Ovary (tissue), 9 donors: Measurements from ENCODE around the gene SWT1. TPM values are rescaled to one million over a fixed set of nuclear protein-coding genes. Genes with fewer than 3 reads are reported as not detected.

Experiments
- DNase-seq, 5 donors: peaks; one replicate each; pipeline ENCODE4 v3.0.0-alpha.2; 2019 to 2020
- H3K27ac ChIP-seq, 2 donors: fragments of 200-600 bp; one replicate each; pipeline versions ENCODE4 v1.5.1 to v1.8.0; 2019 to 2022
- H3K27me3 ChIP-seq: fragments of 200-600 bp; one replicate; pipeline ENCODE4 v1.8.0; 2022
- H3K36me3 ChIP-seq: fragments of 200-600 bp; sonication (generic); one replicate; pipeline ENCODE4 v1.5.1; 2019
- H3K4me1 ChIP-seq: one replicate; pipeline ENCODE4 v1.8.1; 2013; ENCODE audit warnings: mild to moderate bottlenecking, moderate library complexity; ENCODE audit not compliant: insufficient read depth
- H3K4me3 ChIP-seq: fragments of 200-600 bp; sonication (generic); one replicate; pipeline ENCODE4 v1.5.1; 2017
- H3K9me3 ChIP-seq, 2 donors: fragments of 200-600 bp in 1 of 2; sonication (generic) in 1 of 2; one replicate each; pipeline versions ENCODE4 v1.5.1 to v1.8.1; 2013 to 2019; ENCODE audit warnings: mild to moderate bottlenecking in 1 of 2, moderate library complexity in 1 of 2
- EP300 ChIP-seq: sonication (generic); formaldehyde crosslinking; IDR thresholded peaks from one replicate; pipeline ENCODE4 v1.6.1; 2017; ENCODE audit warnings: antibody characterized with exemption
- POLR2A ChIP-seq: fragments of 450-650 bp; IDR thresholded peaks from one replicate; pipeline ENCODE4 v1.6.1; 2017; ENCODE audit warnings: antibody characterized with exemption, mild to moderate bottlenecking, moderate library complexity
- whole genome bisulfite sequencing, 3 donors: extraction: QIAGEN DNeasy Blood & Tissue Kit in 1 of 3; methylation state at CpG; one replicate each; pipeline versions ENCODE4 v1.1.5 to v1.1.7; 2013 to 2017; 5-methylcytosine and 5-hydroxymethylcytosine counted together
- intact Hi-C, 4 donors: fragments of 100-400 bp; cut with DNase I; formaldehyde crosslinking; loops; one replicate each; pipeline versions ENCODE4 v1.11.0 to v1.15.1; 2022 to 2023
- polyA plus RNA-seq, 2 donors: library from polyadenylated mRNA; stranded (reverse); fragments of 200-250 nt in 1 of 2; fragments of 350-450 nt in 1 of 2; fragmentation: Illumina TruSeq in 1 of 2; extraction: RNeasy Lipid Tissue Mini Kit (QIAGEN cat#74804) in 1 of 2; gene quantifications; one replicate each; pipeline ENCODE4 v1.2.3, GENCODE V29; 2013 to 2014
- small RNA-seq: library from RNA; depleted of rRNA; stranded (forward); fragments of <200 nt; gene quantifications from one replicate; pipeline ENCODE3, GENCODE V24; 2016
- total RNA-seq, 7 donors: library from RNA; depleted of rRNA in 2 of 7; stranded (reverse); fragments of >200 nt in 2 of 7; fragmentation: NEBNext Ultra II Directional in 3 of 7; extraction: Animal tissue kit (Norgen Biotek cat#: 25700) in 3 of 7; gene quantifications; one replicate each; pipeline versions ENCODE4 v1.1.0 to v1.2.4, GENCODE V29; 2016 to 2023
- TF ChIP-seq, protein P1 (sequence below), 3 donors: fragments of 450-650 bp in 2 of 3; fragments of 200-600 bp in 1 of 3; IDR thresholded peaks; one replicate each; pipeline versions ENCODE4 v1.5.1 to v1.8.0; 2016 to 2022; ENCODE audit warnings: antibody characterized with exemption in 3 of 3, mild to moderate bottlenecking in 1 of 3
- donor health status: DM: no; HTN: no; CAD: no; lungs with moderate emphysema.
- donor health status: DM: no; HTN: no; CAD: no.
- donor health status: Bipolar disorder and iron deficiency.
- donor health status: DM: yes; HTN: yes; CAD: no.
- donor health status: DM: no; HTN: no; CAD: no.
- donor health status: DM: yes; HTN: yes; CAD: no.

SWT1 gene
- total and polyA plus RNA-seq, 9 donors = 3.3 to 16.6 (median 9.2) TPM

DNA sequence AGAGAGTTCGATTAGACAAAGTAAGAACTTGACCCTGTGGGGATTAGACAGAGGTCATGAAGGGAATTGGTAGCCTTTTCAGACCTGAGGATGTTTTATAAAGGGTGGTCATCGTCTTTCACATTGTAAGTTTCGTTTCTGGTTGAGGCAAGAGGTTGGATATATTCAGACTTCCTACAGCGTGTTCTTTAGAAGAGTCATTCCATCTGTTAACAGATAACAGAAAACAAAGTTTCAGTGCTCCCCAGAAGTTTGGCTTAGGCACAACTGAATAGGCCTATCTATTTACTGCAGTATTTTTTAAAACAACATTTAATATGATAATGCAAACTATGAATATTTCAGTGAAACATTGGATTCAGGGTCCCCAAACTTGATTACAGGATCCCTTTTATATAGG lies 177.2 kb downstream of the SWT1 start:
- DNase-seq = no peak
- Histone ChIP-seq H3K36me3 (no peaks in the 10 kb centered on the region), H3K9me3 (no peaks in the 10 kb centered on the region), H3K27me3 (no peaks in the 10 kb centered on the region), H3K4me1 (peaks cover 3% of the 10 kb centered on the region), H3K27ac (no peak overlapping the region), H3K4me3 (no peak overlapping the region)
- TF ChIP-seq EP300 = no peak
- TF ChIP-seq, protein P1, sequence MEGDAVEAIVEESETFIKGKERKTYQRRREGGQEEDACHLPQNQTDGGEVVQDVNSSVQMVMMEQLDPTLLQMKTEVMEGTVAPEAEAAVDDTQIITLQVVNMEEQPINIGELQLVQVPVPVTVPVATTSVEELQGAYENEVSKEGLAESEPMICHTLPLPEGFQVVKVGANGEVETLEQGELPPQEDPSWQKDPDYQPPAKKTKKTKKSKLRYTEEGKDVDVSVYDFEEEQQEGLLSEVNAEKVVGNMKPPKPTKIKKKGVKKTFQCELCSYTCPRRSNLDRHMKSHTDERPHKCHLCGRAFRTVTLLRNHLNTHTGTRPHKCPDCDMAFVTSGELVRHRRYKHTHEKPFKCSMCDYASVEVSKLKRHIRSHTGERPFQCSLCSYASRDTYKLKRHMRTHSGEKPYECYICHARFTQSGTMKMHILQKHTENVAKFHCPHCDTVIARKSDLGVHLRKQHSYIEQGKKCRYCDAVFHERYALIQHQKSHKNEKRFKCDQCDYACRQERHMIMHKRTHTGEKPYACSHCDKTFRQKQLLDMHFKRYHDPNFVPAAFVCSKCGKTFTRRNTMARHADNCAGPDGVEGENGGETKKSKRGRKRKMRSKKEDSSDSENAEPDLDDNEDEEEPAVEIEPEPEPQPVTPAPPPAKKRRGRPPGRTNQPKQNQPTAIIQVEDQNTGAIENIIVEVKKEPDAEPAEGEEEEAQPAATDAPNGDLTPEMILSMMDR (IDR thresholded peaks at IDR 0.05) = no peak
- WGBS, 3 donors = 15 to 26% (median 23%) methylated on average over 4 of the region's 4 CpGs
- intact Hi-C loops = no loop called here

DNA sequence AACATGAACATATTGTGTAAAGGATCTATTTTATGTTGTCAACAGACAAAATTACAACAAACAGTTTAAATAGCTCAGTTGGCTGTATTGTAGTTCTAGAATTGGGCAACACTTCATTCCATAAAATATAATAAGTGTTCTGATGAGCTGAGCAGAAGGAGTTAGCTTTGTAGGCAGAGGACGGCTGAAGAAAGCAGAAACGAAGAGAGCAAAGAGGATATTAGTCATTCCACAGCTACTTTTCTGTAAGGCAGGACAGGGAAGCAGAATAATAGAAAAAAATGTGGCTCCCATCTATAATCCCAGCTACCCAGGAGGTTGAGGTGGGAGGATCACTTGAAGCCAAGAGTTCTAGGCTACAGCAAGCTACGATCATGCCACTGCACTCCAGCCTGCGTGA lies 180.3 kb downstream of the SWT1 start:
- intact Hi-C loops = no loop called here
- H3K27me3 ChIP-seq = no peaks in the 10 kb centered on the region
- TF ChIP-seq, protein P1 (IDR thresholded peaks at IDR 0.05) = no peak
- no peak for TF ChIP-seq POLR2A
- TF ChIP-seq EP300 = no peak
- no peaks in the 10 kb centered on the region for H3K36me3 ChIP-seq
- no peaks in the 10 kb centered on the region for H3K9me3 ChIP-seq
- DNase-seq = no peak
- H3K27ac ChIP-seq = peak overlapping the region in 1 of 2 donors; percentile 5
- no peak overlapping the region for H3K4me3 ChIP-seq
- peaks cover 3% of the 10 kb centered on the region for H3K4me1 ChIP-seq
- WGBS, 3 donors = 19 to 27% (median 23%) methylated on average over 4 of the region's 4 CpGs

DNA sequence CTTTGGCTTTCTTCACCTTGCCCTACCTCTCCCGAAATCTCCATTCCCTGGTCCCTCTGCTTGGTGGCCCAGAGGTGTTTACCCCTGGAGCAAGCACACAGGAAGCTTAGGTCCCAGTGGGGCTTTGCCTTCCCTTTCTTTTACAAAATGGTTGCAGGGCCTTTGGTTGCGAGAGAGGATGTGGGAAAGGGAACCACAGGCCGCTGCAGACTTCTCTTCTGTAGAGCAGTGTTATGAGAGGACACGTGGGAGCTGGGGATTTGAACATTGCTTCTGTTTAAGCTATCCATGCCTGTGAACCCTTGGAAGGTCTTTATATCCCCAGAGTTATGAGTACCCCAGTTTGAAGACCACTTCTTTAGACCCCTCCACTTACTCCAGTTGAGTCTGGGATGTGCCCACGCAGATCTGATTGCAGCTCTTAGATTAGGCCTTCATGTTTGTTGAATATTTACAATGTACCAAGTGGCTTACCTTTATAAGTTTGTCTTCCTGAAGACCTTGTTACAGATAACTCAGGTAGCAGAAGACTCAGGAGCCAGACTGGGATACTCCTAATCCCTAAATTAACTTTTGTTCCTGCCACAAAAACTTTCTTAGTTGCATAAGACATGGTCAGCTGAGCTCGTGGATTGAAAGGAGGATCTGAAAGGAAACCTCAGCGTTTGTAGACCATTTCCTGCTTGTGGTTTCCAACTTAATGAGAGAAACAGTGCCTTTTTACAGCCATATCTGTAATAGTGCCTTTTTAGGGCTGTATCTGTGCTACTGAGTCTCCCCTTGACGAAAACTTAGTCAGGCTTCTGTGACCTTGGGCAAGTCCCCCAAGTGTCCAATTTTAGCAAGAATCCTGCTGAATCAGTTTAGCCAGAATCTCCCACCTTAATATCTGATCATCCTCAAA lies 182.0 kb downstream of the SWT1 start:
- no peaks in the 10 kb centered on the region for H3K36me3 ChIP-seq
- H3K27ac ChIP-seq = no peak overlapping the region
- H3K4me1 ChIP-seq = peaks cover 5% of the 10 kb centered on the region
- intact Hi-C loops = no loop called here
- H3K9me3 ChIP-seq = no peaks in the 10 kb centered on the region
- WGBS, 3 donors = 73 to 85% (median 82%) methylated on average over 8 of the region's 8 CpGs
- no peaks in the 10 kb centered on the region for H3K27me3 ChIP-seq
- no peak overlapping the region for H3K4me3 ChIP-seq
- no peak for DNase-seq
- no peak for TF ChIP-seq POLR2A
- TF ChIP-seq, protein P1 (IDR thresholded peaks at IDR 0.05) = no peak
- TF ChIP-seq EP300 = no peak

DNA sequence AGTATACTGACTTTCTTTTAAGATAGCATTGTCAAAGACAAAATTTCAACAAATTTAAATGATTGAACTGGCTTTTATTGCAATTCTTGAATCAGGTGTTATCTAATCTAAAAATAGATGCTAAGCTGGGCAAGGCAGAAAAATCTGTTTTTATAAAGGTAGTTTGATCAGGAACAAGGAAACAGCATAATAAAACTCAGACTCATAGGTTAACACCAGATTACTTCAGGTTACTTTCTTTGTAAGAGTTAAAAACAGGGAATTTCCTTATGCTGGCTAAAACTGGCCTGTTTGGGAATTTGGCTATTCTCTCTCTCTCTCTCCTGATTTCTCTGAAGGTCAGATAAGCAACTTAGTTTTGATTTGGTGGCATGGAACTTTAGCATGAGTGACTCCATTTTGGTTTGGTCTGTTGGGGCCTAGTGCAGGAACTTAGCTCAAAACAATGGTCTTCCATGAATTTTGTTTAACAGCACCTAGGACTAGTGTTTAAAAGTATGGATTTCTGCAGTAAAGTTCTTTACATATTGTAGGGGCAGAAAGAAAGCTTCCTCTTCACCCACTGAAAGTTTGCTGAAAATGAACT lies 184.3 kb downstream of the SWT1 start:
- Histone ChIP-seq H3K36me3 (no peaks in the 10 kb centered on the region), H3K27me3 (no peaks in the 10 kb centered on the region), H3K4me1 (peaks cover 8% of the 10 kb centered on the region), H3K4me3 (no peak overlapping the region), H3K9me3 (no peaks in the 10 kb centered on the region), H3K27ac (no peak overlapping the region)
- DNase-seq = no peak
- intact Hi-C loops = no loop called here
- TF ChIP-seq, protein P1 (IDR thresholded peaks at IDR 0.05) = no peak
- TF ChIP-seq POLR2A (no peak), EP300 (no peak)

Small RNA genes lying within 50 kb of the gene (small RNA-seq; reads per million reads assigned to genes)
- not detected for gene RF00019

Other genes with a start within 250 kb of the SWT1 start
- 10 to 100 TPM in 2 of 7 donors, 1 to 10 TPM in 5; 1.7 to 17.5 (median 7.5) TPM for gene NIBAN1, start 182.7 kb upstream of the SWT1 start, total RNA-seq
- 10 to 100 TPM in 1 of 2 donors, 1 to 10 TPM in 1; 4.8 to 51.9 TPM for gene NIBAN1, start 182.7 kb upstream of the SWT1 start, polyA plus RNA-seq
- 10 to 100 TPM; 11.0 to 29.6 (median 21.3) TPM for gene RNF2, start 111.6 kb upstream of the SWT1 start, total RNA-seq
- gene RNF2, start 111.6 kb upstream of the SWT1 start, polyA plus RNA-seq = 10 to 100 TPM in 1 of 2 donors, 1 to 10 TPM in 1; 7.0 to 19.7 TPM
- gene TRMT1L, start 214 bp upstream of the SWT1 start, total RNA-seq = 10 to 100 TPM; 13.1 to 24.9 (median 20.2) TPM
- 10 to 100 TPM in 1 of 2 donors, 1 to 10 TPM in 1; 8.0 to 15.8 TPM for gene TRMT1L, start 214 bp upstream of the SWT1 start, polyA plus RNA-seq
- gene IVNS1ABP, start 160.1 kb downstream of the SWT1 start, total RNA-seq = 10 to 100 TPM; 31.2 to 73.9 (median 54.2) TPM
- gene IVNS1ABP, start 160.1 kb downstream of the SWT1 start, polyA plus RNA-seq = 10 to 100 TPM; 40.2 to 57.3 TPM